Chondrocyte (in vitro differentiated cells): ENCODE measurements around the gene ZNF526. TPM values are rescaled to one million over a fixed set of nuclear protein-coding genes. Genes with fewer than 3 reads are reported as not detected.

Experiments used
- DNase-seq: peaks from one replicate; pipeline ENCODE4 v3.0.0; 2021; ENCODE audit warnings: mixed read lengths, low spot score
- H3K27ac Mint-ChIP-seq: one replicate; pipeline ENCODE4 v1.8.0; 2021; ENCODE audit warnings: mild to moderate bottlenecking, moderate library complexity, mixed read lengths; ENCODE audit not compliant: unreplicated experiment
- H3K27me3 Mint-ChIP-seq: 2 replicates; pipeline ENCODE4 v1.8.0; 2021; ENCODE audit warnings: low read depth, mixed read lengths
- H3K36me3 Mint-ChIP-seq: 2 replicates; pipeline ENCODE4 v1.8.0; 2021; ENCODE audit warnings: low read depth, mixed read lengths
- H3K4me1 Mint-ChIP-seq: 2 replicates; pipeline ENCODE4 v1.8.0; 2021; ENCODE audit warnings: low read depth, mild to moderate bottlenecking, mixed read lengths
- H3K4me3 Mint-ChIP-seq: one replicate; pipeline ENCODE4 v1.8.0; 2021; ENCODE audit warnings: mild to moderate bottlenecking, moderate library complexity, mixed read lengths; ENCODE audit not compliant: unreplicated experiment
- H3K9me3 Mint-ChIP-seq: 2 replicates; pipeline ENCODE4 v1.8.0; 2021; ENCODE audit warnings: low read depth, mixed read lengths
- total RNA-seq: library from RNA; stranded (reverse); gene quantifications from 3 replicates; pipeline ENCODE4 v1.2.1, GENCODE V29; 2021
- TF ChIP-seq, protein P1 (sequence below): fragments of 200-600 bp; sonication (generic); IDR thresholded peaks from 2 replicates; pipeline ENCODE4 v1.5.0; 2021; ENCODE audit warnings: antibody characterized with exemption, mild to moderate bottlenecking, moderate library complexity

Gene ZNF526
- total RNA-seq, 1 donor from 2014 or later: 16.6 TPM

DNA sequence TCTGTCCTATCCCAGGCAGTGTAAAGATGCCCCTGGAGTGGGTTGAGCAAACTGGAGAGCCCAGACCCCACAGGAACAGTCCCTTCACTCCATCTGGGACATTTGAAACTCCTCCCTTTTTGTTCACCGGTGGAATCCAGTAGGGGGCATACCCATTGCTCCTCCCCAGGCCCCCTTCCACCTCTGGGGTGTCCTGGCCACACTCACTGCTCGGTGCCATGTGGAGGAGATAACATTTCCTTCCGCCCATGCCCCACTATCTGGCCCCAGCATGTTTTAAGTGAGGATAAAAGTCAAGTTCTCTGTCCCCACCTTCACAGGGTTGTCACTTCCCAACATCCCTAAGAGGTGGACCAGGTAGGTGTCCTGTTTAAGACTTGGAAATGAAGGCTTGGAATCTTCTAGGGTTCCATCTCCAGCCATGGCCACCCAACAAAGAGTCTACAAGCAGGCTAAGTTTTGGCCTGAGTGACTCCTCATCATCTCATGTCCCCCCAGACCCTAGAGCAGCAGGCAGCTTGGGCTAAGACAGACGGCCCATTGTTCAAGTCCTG is 9.3 kb downstream of the ZNF526 start:
- Mint-ChIP-seq H3K27ac (peak overlapping the region; percentile 61), H3K4me1 (peaks cover 13% of the 10 kb centered on the region), H3K36me3 (peaks cover 38% of the 10 kb centered on the region), H3K4me3 (no peak overlapping the region), H3K27me3 (no peaks in the 10 kb centered on the region), H3K9me3 (no peaks in the 10 kb centered on the region)
- no peak for DNase-seq
- TF ChIP-seq, protein P1, sequence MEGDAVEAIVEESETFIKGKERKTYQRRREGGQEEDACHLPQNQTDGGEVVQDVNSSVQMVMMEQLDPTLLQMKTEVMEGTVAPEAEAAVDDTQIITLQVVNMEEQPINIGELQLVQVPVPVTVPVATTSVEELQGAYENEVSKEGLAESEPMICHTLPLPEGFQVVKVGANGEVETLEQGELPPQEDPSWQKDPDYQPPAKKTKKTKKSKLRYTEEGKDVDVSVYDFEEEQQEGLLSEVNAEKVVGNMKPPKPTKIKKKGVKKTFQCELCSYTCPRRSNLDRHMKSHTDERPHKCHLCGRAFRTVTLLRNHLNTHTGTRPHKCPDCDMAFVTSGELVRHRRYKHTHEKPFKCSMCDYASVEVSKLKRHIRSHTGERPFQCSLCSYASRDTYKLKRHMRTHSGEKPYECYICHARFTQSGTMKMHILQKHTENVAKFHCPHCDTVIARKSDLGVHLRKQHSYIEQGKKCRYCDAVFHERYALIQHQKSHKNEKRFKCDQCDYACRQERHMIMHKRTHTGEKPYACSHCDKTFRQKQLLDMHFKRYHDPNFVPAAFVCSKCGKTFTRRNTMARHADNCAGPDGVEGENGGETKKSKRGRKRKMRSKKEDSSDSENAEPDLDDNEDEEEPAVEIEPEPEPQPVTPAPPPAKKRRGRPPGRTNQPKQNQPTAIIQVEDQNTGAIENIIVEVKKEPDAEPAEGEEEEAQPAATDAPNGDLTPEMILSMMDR: no peak

DNA sequence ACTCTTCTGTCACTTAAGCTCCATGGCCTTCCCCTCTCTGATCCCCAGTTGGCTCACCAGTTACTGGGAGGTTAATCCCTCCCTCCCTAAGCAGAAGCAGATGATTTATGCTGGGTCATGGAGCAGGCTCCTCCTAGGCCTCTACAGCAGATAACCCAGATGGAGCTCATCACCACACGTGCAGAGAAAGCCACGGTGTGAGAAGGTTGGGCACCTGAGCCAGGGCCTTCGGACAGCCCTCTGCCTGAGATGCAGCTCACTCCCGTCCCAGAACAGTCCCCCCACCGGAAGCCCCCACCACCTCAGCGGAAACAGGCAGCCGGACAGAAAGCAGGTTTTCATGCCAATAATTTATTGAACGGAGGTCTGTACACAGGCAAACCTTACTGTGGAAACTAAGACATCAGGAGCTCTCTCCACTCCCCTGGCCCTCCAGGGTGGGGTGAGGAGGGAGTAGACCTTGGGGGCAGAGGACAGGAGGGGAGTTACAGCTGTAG is 9.8 kb downstream of the ZNF526 start:
- TF ChIP-seq, protein P1: no peak
- no peak overlapping the region for H3K4me3 Mint-ChIP-seq
- H3K27me3 Mint-ChIP-seq: no peaks in the 10 kb centered on the region
- H3K27ac Mint-ChIP-seq: peak overlapping the region; percentile 61
- no peak for DNase-seq
- no peaks in the 10 kb centered on the region for H3K9me3 Mint-ChIP-seq
- peaks cover 13% of the 10 kb centered on the region for H3K4me1 Mint-ChIP-seq
- peaks cover 37% of the 10 kb centered on the region for H3K36me3 Mint-ChIP-seq

DNA sequence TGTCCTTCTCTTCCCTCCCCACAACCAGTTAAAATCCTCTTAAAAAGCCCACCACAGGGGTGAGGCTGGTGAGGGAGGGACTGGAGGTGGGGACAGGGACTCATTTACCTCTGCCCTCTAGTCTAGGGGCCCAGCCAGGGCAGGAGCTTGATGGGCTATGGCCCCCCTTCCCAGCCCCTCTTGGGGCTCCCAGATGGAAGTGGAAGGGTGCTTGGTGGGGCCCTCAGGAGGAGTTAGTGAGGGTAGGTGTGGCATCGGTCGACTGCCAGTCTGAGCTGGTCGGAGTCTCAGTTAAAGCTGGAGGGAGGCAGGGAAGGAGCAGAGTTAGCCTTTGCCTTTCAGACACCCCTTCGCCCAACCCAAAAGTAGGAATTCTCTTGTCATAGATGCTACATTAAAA is 10.5 kb downstream of the ZNF526 start:
- Mint-ChIP-seq H3K4me1 (peaks cover 13% of the 10 kb centered on the region), H3K36me3 (peaks cover 40% of the 10 kb centered on the region), H3K27ac (no peak overlapping the region), H3K9me3 (no peaks in the 10 kb centered on the region), H3K4me3 (no peak overlapping the region), H3K27me3 (no peaks in the 10 kb centered on the region)
- no peak for DNase-seq
- TF ChIP-seq, protein P1: no peak

DNA sequence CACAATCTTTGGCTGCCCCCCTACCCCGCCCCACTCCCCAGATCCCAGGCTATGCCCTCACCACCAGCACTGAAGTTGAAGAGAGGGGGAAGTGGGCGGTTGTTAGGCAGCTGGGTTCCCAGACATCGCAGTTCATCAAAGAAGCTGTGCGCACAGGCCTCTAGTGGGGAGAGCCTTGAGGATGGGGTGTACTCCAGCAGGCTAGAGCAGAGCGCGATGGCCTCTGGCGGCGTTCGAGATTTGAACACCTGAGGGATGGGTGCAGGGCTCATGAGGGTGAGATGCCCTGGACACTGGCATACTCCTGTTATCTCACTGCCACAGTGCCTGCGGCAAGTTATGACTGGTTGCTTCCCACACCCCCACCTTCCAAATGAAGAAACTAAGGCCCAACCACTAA is 12.3 kb downstream of the ZNF526 start:
- DNase-seq: no peak
- H3K4me3 Mint-ChIP-seq: no peak overlapping the region
- no peaks in the 10 kb centered on the region for H3K27me3 Mint-ChIP-seq
- H3K36me3 Mint-ChIP-seq: peaks cover 38% of the 10 kb centered on the region
- peaks cover 13% of the 10 kb centered on the region for H3K4me1 Mint-ChIP-seq
- H3K27ac Mint-ChIP-seq: no peak overlapping the region
- TF ChIP-seq, protein P1: no peak
- no peaks in the 10 kb centered on the region for H3K9me3 Mint-ChIP-seq

DNA sequence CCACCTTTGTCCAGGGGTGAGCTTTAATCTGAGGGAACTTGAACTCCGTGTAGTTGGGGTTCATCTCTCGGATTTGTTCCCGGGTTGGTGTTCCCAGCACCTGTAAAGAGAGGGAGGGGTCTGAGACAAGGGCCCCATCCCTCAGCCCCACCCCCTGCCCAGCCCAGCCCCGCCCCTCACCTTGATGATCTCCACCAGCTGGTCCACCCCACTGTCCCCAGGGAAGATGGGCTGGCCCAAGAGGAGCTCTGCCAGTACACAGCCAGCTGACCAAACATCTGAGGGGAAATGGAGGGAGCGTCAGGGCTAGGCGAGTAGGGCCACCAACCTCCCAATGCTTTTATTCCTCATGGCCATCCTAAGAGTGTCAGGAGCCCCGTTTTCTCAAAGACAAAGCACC is 13.0 kb downstream of the ZNF526 start:
- no peak overlapping the region for H3K4me3 Mint-ChIP-seq
- TF ChIP-seq, protein P1: no peak
- H3K27ac Mint-ChIP-seq: no peak overlapping the region
- DNase-seq: no peak
- peaks cover 34% of the 10 kb centered on the region for H3K36me3 Mint-ChIP-seq
- no peaks in the 10 kb centered on the region for H3K9me3 Mint-ChIP-seq
- H3K4me1 Mint-ChIP-seq: peaks cover 13% of the 10 kb centered on the region
- no peaks in the 10 kb centered on the region for H3K27me3 Mint-ChIP-seq
